Measurements from ENCODE around the gene DNAJC13.
"Not testable (repeated sequence)": the region's sequence is repeated elsewhere in the genome, so short reads cannot be mapped to it uniquely, and the experiment has no call there.

GRCh38 chr3:132396776-132397175 lies 20.5 kb upstream of the DNAJC13 start:
- not testable (repeated sequence) for TF ChIP-seq CTCF (IDR thresholded peaks at IDR 0.05; ENCODE audit: low read depth, low read length, poor library complexity, severe bottlenecking); EZH2phosphoT487 (IDR thresholded peaks at IDR 0.05; ENCODE audit: borderline replicate concordance, low read length)
